ENCODE measurements around the gene PTK6.

The PTK6 gene

GRCh38 chr20:63497946-63498935, 38.9 kb downstream of the PTK6 start:
- H3K4me1 ChIP-seq (ENCODE audit: control insufficient read depth in 1 of 2, insufficient read depth in 2 of 2, low read length in 2 of 2): peaks cover 0 to 38% of the 10 kb centered on the region in 2 donors
- H3K4me3 ChIP-seq (ENCODE audit: low read depth in 1 of 2, low read length in 2 of 2): peak overlapping the region in 1 of 2 donors; percentile 44
- H3K27ac ChIP-seq (ENCODE audit: low read length): no peak overlapping the region
- no peaks in the 10 kb centered on the region for H3K36me3 ChIP-seq (ENCODE audit: control insufficient read depth in 1 of 2, insufficient read depth in 2 of 2, low read length in 2 of 2)
- H3K9me3 ChIP-seq (ENCODE audit: control insufficient read depth in 1 of 2, low read length in 2 of 2): no peaks in the 10 kb centered on the region
- peaks cover 25% of the 10 kb centered on the region for H3K27me3 ChIP-seq (ENCODE audit: low read depth, low read length)

- no peaks in the 10 kb centered on the region for H3K36me3 ChIP-seq (ENCODE audit: control insufficient read depth in 1 of 2, insufficient read depth in 2 of 2, low read length in 2 of 2)
- peaks cover 0 to 36% of the 10 kb centered on the region in 2 donors for H3K4me1 ChIP-seq (ENCODE audit: control insufficient read depth in 1 of 2, insufficient read depth in 2 of 2, low read length in 2 of 2)
- H3K27ac ChIP-seq (ENCODE audit: low read length): no peak overlapping the region
- H3K4me3 ChIP-seq (ENCODE audit: low read depth in 1 of 2, low read length in 2 of 2): no peak overlapping the region
- H3K9me3 ChIP-seq (ENCODE audit: control insufficient read depth in 1 of 2, low read length in 2 of 2): no peaks in the 10 kb centered on the region
- H3K27me3 ChIP-seq (ENCODE audit: low read depth, low read length): peaks cover 25% of the 10 kb centered on the region
Observed at GRCh38 chr20:63497138-63497945, 39.8 kb downstream of the PTK6 start.

GRCh38 chr20:63496596-63497120, 40.5 kb downstream of the PTK6 start:
- Histone ChIP-seq H3K4me1 (ENCODE audit: control insufficient read depth in 1 of 2, insufficient read depth in 2 of 2, low read length in 2 of 2) (peaks cover 0 to 30% of the 10 kb centered on the region in 2 donors), H3K36me3 (ENCODE audit: control insufficient read depth in 1 of 2, insufficient read depth in 2 of 2, low read length in 2 of 2) (no peaks in the 10 kb centered on the region), H3K9me3 (ENCODE audit: control insufficient read depth in 1 of 2, low read length in 2 of 2) (no peaks in the 10 kb centered on the region), H3K27ac (ENCODE audit: low read length) (no peak overlapping the region), H3K4me3 (ENCODE audit: low read depth in 1 of 2, low read length in 2 of 2) (peak overlapping the region; percentile 37 to 55), H3K27me3 (ENCODE audit: low read depth, low read length) (peaks cover 25% of the 10 kb centered on the region)

GRCh38 chr20:63495741-63496595, 41.2 kb downstream of the PTK6 start:
- Histone ChIP-seq H3K4me1 (ENCODE audit: control insufficient read depth in 1 of 2, insufficient read depth in 2 of 2, low read length in 2 of 2) (peaks cover 0 to 30% of the 10 kb centered on the region in 2 donors), H3K27me3 (ENCODE audit: low read depth, low read length) (peaks cover 30% of the 10 kb centered on the region), H3K4me3 (ENCODE audit: low read depth in 1 of 2, low read length in 2 of 2) (peak overlapping the region; percentile 37 to 55), H3K27ac (ENCODE audit: low read length) (no peak overlapping the region), H3K36me3 (ENCODE audit: control insufficient read depth in 1 of 2, insufficient read depth in 2 of 2, low read length in 2 of 2) (no peaks in the 10 kb centered on the region), H3K9me3 (ENCODE audit: control insufficient read depth in 1 of 2, low read length in 2 of 2) (no peaks in the 10 kb centered on the region)

- Histone ChIP-seq H3K27ac (ENCODE audit: low read length) (no peak overlapping the region), H3K27me3 (ENCODE audit: low read depth, low read length) (peaks cover 29% of the 10 kb centered on the region), H3K4me3 (ENCODE audit: low read depth in 1 of 2, low read length in 2 of 2) (no peak overlapping the region), H3K9me3 (ENCODE audit: control insufficient read depth in 1 of 2, low read length in 2 of 2) (no peaks in the 10 kb centered on the region), H3K4me1 (ENCODE audit: control insufficient read depth in 1 of 2, insufficient read depth in 2 of 2, low read length in 2 of 2) (peaks cover 0 to 30% of the 10 kb centered on the region in 2 donors), H3K36me3 (ENCODE audit: control insufficient read depth in 1 of 2, insufficient read depth in 2 of 2, low read length in 2 of 2) (no peaks in the 10 kb centered on the region)
Observed at GRCh38 chr20:63495167-63495720, 41.9 kb downstream of the PTK6 start.

- peaks cover 23% of the 10 kb centered on the region for H3K27me3 ChIP-seq (ENCODE audit: low read depth, low read length)
- H3K27ac ChIP-seq (ENCODE audit: low read length): no peak overlapping the region
- peaks cover 0 to 27% of the 10 kb centered on the region in 2 donors for H3K4me1 ChIP-seq (ENCODE audit: control insufficient read depth in 1 of 2, insufficient read depth in 2 of 2, low read length in 2 of 2)
Observed at GRCh38 chr20:63494420-63495166, 42.6 kb downstream of the PTK6 start.

GRCh38 chr20:63494084-63494419, 43.1 kb downstream of the PTK6 start:
- Histone ChIP-seq H3K9me3 (ENCODE audit: control insufficient read depth in 1 of 2, low read length in 2 of 2) (no peaks in the 10 kb centered on the region), H3K4me3 (ENCODE audit: low read depth in 1 of 2, low read length in 2 of 2) (no peak overlapping the region), H3K36me3 (ENCODE audit: control insufficient read depth in 1 of 2, insufficient read depth in 2 of 2, low read length in 2 of 2) (no peaks in the 10 kb centered on the region), H3K27ac (ENCODE audit: low read length) (no peak overlapping the region), H3K27me3 (ENCODE audit: low read depth, low read length) (peaks cover 23% of the 10 kb centered on the region), H3K4me1 (ENCODE audit: control insufficient read depth in 1 of 2, insufficient read depth in 2 of 2, low read length in 2 of 2) (peaks cover 0 to 24% of the 10 kb centered on the region in 2 donors)

More at GRCh38 chr20:63494420-63495166, 42.6 kb downstream of the PTK6 start:
- Histone ChIP-seq H3K4me3 (ENCODE audit: low read depth in 1 of 2, low read length in 2 of 2) (no peak overlapping the region), H3K9me3 (ENCODE audit: control insufficient read depth in 1 of 2, low read length in 2 of 2) (no peaks in the 10 kb centered on the region), H3K36me3 (ENCODE audit: control insufficient read depth in 1 of 2, insufficient read depth in 2 of 2, low read length in 2 of 2) (no peaks in the 10 kb centered on the region)

- no peaks in the 10 kb centered on the region for H3K9me3 ChIP-seq (ENCODE audit: control insufficient read depth in 1 of 2, low read length in 2 of 2)
- no peak overlapping the region for H3K4me3 ChIP-seq (ENCODE audit: low read depth in 1 of 2, low read length in 2 of 2)
- peaks cover 0 to 22% of the 10 kb centered on the region in 2 donors for H3K4me1 ChIP-seq (ENCODE audit: control insufficient read depth in 1 of 2, insufficient read depth in 2 of 2, low read length in 2 of 2)
- no peak overlapping the region for H3K27ac ChIP-seq (ENCODE audit: low read length)
- no peaks in the 10 kb centered on the region for H3K36me3 ChIP-seq (ENCODE audit: control insufficient read depth in 1 of 2, insufficient read depth in 2 of 2, low read length in 2 of 2)
- H3K27me3 ChIP-seq (ENCODE audit: low read depth, low read length): peaks cover 23% of the 10 kb centered on the region
Observed at GRCh38 chr20:63493563-63494020, 43.6 kb downstream of the PTK6 start.

GRCh38 chr20:63492982-63493381, 44.2 kb downstream of the PTK6 start:
- Histone ChIP-seq H3K4me1 (ENCODE audit: control insufficient read depth in 1 of 2, insufficient read depth in 2 of 2, low read length in 2 of 2) (peaks cover 0 to 21% of the 10 kb centered on the region in 2 donors), H3K4me3 (ENCODE audit: low read depth in 1 of 2, low read length in 2 of 2) (no peak overlapping the region), H3K36me3 (ENCODE audit: control insufficient read depth in 1 of 2, insufficient read depth in 2 of 2, low read length in 2 of 2) (no peaks in the 10 kb centered on the region), H3K27me3 (ENCODE audit: low read depth, low read length) (peaks cover 20% of the 10 kb centered on the region), H3K27ac (ENCODE audit: low read length) (no peak overlapping the region), H3K9me3 (ENCODE audit: control insufficient read depth in 1 of 2, low read length in 2 of 2) (no peaks in the 10 kb centered on the region)

GRCh38 chr20:63492518-63492917, 44.7 kb downstream of the PTK6 start:
- no peak overlapping the region for H3K27ac ChIP-seq (ENCODE audit: low read length)
- H3K27me3 ChIP-seq (ENCODE audit: low read depth, low read length): peaks cover 19% of the 10 kb centered on the region
- peaks cover 0 to 21% of the 10 kb centered on the region in 2 donors for H3K4me1 ChIP-seq (ENCODE audit: control insufficient read depth in 1 of 2, insufficient read depth in 2 of 2, low read length in 2 of 2)
- H3K4me3 ChIP-seq (ENCODE audit: low read depth in 1 of 2, low read length in 2 of 2): no peak overlapping the region
- H3K36me3 ChIP-seq (ENCODE audit: control insufficient read depth in 1 of 2, insufficient read depth in 2 of 2, low read length in 2 of 2): no peaks in the 10 kb centered on the region
- H3K9me3 ChIP-seq (ENCODE audit: control insufficient read depth in 1 of 2, low read length in 2 of 2): no peaks in the 10 kb centered on the region
